D721Med (cell line): ENCODE results near the gene SUV39H2.

Experiments used
- DNase-seq: peaks from one replicate; pipeline ENCODE4 v3.0.0; 2011; ENCODE audit warnings: low spot score; ENCODE audit not compliant: insufficient read length
- FAIRE-seq: peaks from 2 replicates; lab custom pipeline; 2011; peaks lifted over from hg19 to GRCh38; lab: Jason Lieb, UNC
- TF ChIP-seq, protein P1 (sequence below): IDR thresholded peaks from 2 replicates; pipeline ENCODE4 v1.5.1; 2012; ENCODE audit warnings: mild to moderate bottlenecking, control low read depth; ENCODE audit not compliant: insufficient read depth; ENCODE audit errors: missing control alignments

Gene SUV39H2

DNA sequence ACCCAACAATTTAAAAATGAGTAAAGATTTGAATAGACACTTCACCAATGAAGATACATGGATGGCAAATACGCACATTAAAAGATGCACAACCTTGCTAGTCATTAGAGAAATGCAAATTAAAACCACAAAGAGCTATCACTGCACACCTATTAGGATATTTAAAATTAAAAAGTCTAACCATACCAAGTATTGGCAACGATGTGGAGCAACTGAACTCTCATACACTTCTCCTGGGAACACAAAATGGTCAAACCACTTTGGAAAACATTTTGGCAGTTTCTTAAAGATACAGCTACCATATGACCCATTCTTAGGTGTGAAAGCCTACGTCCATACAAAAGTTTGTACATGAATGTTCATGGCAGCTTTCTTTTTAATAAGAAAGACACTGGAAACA, 39.2 kb downstream of the SUV39H2 start:
- FAIRE-seq (no peak), DNase-seq (no peak)
- TF ChIP-seq, protein P1, sequence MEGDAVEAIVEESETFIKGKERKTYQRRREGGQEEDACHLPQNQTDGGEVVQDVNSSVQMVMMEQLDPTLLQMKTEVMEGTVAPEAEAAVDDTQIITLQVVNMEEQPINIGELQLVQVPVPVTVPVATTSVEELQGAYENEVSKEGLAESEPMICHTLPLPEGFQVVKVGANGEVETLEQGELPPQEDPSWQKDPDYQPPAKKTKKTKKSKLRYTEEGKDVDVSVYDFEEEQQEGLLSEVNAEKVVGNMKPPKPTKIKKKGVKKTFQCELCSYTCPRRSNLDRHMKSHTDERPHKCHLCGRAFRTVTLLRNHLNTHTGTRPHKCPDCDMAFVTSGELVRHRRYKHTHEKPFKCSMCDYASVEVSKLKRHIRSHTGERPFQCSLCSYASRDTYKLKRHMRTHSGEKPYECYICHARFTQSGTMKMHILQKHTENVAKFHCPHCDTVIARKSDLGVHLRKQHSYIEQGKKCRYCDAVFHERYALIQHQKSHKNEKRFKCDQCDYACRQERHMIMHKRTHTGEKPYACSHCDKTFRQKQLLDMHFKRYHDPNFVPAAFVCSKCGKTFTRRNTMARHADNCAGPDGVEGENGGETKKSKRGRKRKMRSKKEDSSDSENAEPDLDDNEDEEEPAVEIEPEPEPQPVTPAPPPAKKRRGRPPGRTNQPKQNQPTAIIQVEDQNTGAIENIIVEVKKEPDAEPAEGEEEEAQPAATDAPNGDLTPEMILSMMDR, result no peak

DNA sequence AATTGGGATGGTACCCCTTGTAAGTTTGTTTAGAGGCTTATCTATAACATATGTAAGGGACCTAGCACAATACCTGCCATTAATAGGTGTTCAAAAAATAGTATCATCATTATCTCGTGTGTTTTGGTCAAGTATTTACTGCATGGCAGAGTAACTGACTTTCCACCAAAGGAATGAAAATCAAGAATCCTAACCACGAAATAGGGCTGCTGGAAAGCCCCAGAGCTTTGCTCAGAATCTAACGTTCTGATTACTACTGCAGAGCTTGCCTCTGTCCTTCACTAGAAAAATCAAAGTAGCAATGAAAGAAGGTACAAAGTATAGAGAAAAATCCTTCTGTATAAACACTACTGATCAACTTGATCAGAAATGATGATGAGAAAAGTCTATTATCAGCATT, 40.3 kb downstream of the SUV39H2 start:
- DNase-seq, result no peak
- no peak for FAIRE-seq
- TF ChIP-seq, protein P1, result no peak

DNA sequence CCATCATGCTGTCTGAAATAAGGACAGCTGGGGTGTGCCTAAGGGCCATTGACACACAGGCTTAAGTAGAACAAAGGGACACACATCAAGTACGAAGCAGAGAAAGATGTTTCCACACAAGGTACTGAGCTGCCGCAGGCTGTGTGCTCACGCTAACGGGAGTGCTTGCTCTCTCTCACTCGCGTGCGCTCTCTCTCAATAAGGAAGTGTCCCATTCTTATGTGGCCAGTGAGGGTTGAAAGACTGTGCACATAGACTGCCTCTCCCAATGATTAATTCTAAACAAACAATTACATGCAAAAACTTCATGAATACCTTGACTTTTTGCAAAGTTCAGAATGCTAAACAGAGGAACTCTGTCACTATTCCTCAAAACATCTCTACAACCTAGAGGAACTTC, 45.3 kb downstream of the SUV39H2 start:
- TF ChIP-seq, protein P1, result no peak
- FAIRE-seq (no peak), DNase-seq (no peak)

DNA sequence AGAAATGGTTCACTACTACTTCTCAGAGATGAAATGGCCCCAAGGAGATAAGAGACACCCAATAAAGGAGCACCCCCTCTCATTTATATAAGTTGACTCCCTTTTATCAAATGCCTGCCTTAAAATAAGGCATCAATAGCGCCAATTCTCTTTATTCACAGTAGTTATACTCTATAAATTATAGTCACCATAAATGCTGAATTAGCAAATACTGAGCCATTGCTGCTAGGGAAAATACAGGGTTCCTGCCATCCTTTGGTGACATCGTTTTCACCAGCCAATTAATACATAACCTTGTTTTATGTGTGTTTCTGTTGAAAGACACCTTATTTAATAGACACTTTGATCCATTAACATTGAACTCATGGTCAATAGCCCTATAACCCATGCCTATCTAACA, 46.6 kb downstream of the SUV39H2 start:
- FAIRE-seq (no peak), DNase-seq (no peak)
- TF ChIP-seq, protein P1, result no peak

DNA sequence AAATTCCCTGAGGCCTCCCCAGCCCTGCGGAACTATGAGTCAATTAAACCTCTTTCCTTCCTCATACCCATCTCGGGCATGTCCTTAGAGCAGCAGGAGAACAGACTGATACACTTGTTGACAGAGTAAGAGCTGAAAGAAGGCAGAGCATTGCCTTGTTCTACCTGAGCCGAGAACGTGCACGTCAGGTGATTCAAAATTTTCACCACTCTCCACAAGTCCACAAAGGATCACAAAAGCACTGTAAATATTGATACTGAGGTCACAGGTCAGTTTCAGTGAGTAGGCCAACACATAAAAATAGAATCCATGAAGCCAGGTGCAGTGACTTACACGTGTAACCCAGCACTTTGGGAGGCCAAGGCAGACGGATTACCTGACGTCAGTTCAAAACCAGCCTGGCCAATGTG, 47.4 kb downstream of the SUV39H2 start:
- TF ChIP-seq, protein P1, result no peak
- DNase-seq (no peak), FAIRE-seq (no peak)

DNA sequence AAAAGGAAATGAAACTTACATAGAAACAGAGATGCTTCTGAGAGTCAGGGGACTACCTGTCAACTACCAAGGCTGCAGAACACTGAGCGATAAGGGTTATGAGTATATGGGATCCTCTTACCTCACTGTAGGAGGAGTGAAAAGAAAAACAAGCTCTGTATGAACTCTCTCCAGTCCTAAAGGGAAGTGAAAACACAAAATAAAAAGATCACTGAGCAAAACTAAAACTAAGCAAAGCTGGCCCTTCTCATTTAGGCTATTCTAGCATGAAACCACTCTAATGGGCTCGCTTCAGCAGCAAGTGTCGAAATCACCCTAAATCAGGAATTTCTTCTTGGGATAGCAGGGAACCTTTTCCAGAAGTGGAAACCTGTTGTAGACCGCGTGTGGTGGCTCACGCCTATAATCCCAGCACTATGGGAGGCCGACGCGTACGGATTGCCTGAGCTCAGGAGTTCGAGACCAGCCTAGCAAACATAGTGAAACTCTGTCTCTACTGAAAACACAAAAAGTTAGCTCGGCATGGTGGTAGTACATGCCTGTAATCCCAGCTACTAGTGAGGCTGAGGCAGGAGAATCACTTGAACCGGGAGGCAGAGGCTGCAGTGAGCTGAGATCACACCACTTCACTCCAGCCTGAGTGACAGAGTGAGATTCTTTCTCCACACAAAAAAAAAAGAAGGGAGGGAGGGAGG, 48.2 kb downstream of the SUV39H2 start:
- FAIRE-seq (no peak), DNase-seq (no peak)
- TF ChIP-seq, protein P1, result no peak

DNA sequence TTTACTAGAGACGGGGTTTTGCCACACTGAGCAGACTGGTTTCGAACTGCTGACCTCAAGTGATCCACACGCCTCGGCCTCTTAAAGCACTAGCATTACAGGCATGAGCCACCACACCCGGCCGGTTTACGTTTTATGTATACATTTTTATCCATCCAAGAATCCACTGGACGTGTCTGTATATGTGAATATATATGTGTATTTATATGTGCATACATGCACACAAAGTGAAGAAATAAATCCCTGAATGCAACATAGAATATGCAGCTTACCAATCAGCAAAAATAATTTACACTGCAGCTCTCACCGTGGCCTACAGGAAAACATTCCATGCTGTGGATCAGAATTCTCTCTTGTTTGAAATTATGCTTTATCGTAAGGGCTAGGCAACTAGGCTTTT, 51.9 kb downstream of the SUV39H2 start:
- FAIRE-seq (no peak), DNase-seq (no peak)
- TF ChIP-seq, protein P1, result no peak
